K562 treated with DMSO at 1 percent for 4 hours (cell line): ENCODE measurements around the gene ATAT1. TPM values are rescaled to one million over a fixed set of nuclear protein-coding genes. Genes with fewer than 3 reads are reported as not detected.

Experiments used
- total RNA-seq: library from RNA; unstranded; fragments of 300-600 nt; gene quantifications from 2 replicates; pipeline ENCODE4 v1.2.3, GENCODE V29; 2022; ENCODE audit not compliant: insufficient read depth

The ATAT1 gene
- total RNA-seq, result 3.0 and 4.6 TPM in 2 replicates

DNA sequence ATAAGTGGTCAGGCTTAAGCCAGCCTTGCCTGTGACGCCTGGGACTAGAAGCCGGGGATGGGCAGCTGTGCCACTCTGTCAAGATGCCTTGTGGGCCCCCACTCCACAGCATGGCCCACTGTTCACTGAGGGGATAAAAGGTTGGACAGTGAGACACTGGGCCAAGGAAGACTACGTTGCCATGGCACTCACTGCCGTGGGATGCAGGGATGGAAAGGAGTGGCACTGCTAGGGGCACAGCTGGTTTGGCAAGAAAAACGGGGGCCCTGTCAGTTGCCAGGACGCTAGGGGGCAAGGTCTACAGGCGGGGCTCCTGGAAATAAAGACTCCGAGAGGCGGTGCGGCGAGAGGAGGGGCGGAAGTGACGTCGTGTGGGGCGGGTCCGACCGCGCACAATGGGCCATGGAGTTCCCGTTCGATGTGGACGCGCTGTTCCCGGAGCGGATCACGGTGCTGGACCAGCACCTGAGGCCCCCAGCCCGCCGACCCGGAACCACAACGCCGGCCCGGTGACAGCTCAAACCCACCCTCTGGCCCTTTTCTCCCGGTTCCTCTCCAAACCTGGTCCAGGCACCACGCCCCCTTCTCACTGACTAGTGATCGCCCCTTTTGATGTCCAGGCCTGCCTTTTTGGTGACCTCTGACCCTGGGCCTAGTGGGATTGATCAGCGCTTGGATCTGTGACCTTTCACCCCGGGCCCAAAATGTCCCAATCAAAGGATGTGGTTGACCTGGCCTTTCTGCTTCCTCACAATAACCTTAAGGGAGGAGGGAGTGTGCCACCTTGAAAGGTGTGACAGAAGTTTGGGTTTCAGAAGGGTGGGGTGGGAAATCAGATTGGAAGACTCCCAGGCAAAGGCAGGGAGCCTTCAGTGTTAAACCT, at the start of gene ATAT1:
TSS of gene ATAT1 (plus strand) at position 391 of the 883 bp plus-strand sequence.

DNA sequence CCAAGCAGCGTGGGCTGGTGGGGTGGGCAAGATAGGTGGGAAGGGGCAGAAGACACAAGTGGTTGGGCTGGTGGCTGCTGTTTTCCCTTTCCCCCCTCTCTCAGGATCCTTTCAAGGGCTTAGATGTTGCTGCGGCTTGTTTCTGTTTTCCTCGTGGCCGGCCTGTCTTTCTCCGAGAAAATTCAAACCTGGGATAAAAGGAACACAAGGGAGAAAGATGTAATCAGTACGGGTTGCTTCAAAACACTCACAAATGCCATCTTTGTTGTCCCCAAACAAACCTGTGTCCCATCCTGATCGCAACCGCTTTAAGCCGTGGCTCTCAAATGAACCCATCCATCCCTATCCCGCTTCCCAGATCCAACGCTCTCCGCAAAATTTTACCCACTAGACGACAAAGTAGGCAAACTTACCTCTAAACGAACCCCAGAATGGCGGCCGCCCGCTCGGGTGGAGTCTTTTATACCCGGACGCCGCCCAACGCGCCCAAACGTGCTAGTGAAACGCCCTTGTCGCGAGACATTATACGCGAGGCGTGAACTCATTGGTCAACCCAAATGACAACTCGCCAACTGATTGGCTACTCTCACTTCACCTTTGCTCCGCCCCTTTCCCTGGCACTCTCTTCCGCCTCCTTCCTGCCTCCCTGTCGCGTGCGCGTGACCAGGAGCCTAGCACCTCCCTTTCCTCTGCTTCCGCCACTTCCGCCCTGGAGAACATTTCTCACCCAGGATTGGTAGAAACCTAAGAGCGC, 9.7 kb upstream of the ATAT1 start, which contains the start of gene PPP1R10:
TSS of gene PPP1R10 (minus strand) at position 433 of the 754 bp plus-strand sequence. CDS start 7,299 bp downstream, outside the sequence.

GRCh38 chr6:30617565-30618269, 9.0 kb upstream of the ATAT1 start, which contains the start of gene MRPS18B:
Gene MRPS18B (plus strand): TSS chr6:30617840. CDS start chr6:30617866, 26 bp downstream.

GRCh38 chr6:30646450-30647241, 20.0 kb downstream of the ATAT1 start, which contains the start of gene C6orf136:
Gene C6orf136 (plus strand): TSS chr6:30647133. CDS start chr6:30647232, 99 bp downstream.

GRCh38 chr6:30672445-30673253, 46.0 kb downstream of the ATAT1 start, which contains the start of gene DHX16:
Gene DHX16 (minus strand): TSS chr6:30673006. CDS start chr6:30672841, 165 bp downstream.

GRCh38 chr6:30686009-30686907, 59.6 kb downstream of the ATAT1 start, which contains the start of gene PPP1R18:
Gene PPP1R18 (minus strand): TSS chr6:30686645. CDS start chr6:30686018, 627 bp downstream.

DNA sequence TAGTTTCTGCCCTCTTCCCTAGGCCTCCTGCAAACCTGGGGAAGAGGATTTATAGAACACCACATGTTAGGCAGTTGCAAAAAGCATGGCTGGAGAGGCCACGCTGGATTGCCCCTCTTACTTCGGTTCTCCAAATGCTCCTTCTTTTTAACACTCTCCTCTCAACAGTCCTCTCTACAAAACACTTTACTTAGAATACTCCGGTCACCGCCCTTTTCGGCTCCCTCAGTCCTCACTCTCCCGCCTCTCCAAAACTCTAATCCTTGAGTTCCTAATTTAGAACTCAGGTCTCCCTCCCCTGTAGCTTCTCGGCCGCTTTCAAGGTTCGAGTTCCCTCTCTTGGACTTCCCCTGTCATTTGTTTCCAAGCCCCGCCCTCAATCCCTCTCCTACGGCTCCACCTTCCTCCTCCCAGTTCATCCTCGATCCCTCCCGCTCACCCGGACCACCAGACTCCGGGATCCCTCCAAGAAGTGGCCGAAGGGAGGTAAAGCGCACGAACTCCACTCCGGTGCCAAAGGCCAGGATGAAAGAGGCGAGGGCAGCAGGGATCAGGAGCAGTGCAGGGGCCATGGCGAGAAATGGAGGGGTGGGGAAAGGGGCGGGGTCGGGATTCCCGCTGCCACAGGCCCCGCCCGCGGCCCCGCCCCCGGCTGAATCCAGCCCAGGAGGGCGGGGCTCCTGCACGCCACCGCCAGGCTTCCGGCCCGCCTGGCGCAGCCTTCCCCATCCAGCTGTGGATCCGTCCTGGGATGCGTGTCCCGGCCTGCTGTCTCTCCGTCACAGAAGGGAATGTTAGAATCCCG, 63.9 kb downstream of the ATAT1 start, which contains the start of gene NRM:
TSS of gene NRM (minus strand) at position 582 of the 805 bp plus-strand sequence. CDS start at position 572, 10 bp downstream.

Other genes with a start within 250 kb of the ATAT1 start
- 110 and 121 TPM in 2 replicates for gene HLA-E, start 137.4 kb upstream of the ATAT1 start, total RNA-seq
- gene GNL1, start 70.4 kb upstream of the ATAT1 start, total RNA-seq, result 41.6 and 44.0 TPM in 2 replicates
- gene PRR3, start 69.6 kb upstream of the ATAT1 start, total RNA-seq, result 7.8 and 8.7 TPM in 2 replicates
- gene ABCF1, start 55.4 kb upstream of the ATAT1 start, total RNA-seq, result 87.2 and 92.7 TPM in 2 replicates
- gene PPP1R10, start 9.6 kb upstream of the ATAT1 start, total RNA-seq, result 20.4 and 26.4 TPM in 2 replicates
- 86.9 and 98.3 TPM in 2 replicates for gene MRPS18B, start 9.0 kb upstream of the ATAT1 start, total RNA-seq
- 25.0 and 26.8 TPM in 2 replicates for gene C6orf136, start 20.3 kb downstream of the ATAT1 start, total RNA-seq
- 46.5 and 54.7 TPM in 2 replicates for gene DHX16, start 46.1 kb downstream of the ATAT1 start, total RNA-seq
- gene PPP1R18, start 59.8 kb downstream of the ATAT1 start, total RNA-seq, result 80.7 and 94.0 TPM in 2 replicates
- gene NRM, start 64.1 kb downstream of the ATAT1 start, total RNA-seq, result 23.6 and 32.0 TPM in 2 replicates
- 57.9 and 63.3 TPM in 2 replicates for gene MDC1, start 90.4 kb downstream of the ATAT1 start, total RNA-seq
- 1,432 and 1,624 TPM in 2 replicates for gene TUBB, start 93.5 kb downstream of the ATAT1 start, total RNA-seq
- gene FLOT1, start 115.8 kb downstream of the ATAT1 start, total RNA-seq, result 294 and 327 TPM in 2 replicates
- 45.5 and 66.2 TPM in 2 replicates for gene IER3, start 117.7 kb downstream of the ATAT1 start, total RNA-seq